NCI-H226 (cell line): ENCODE results near the gene NISCH.
A peak's percentile ranks its signal among the peaks of the same experiment; 100 is the strongest.

ENCODE experiments used
- DNase-seq: peaks from one replicate; pipeline ENCODE4 v3.0.0-alpha.2; 2015

NISCH gene

DNA sequence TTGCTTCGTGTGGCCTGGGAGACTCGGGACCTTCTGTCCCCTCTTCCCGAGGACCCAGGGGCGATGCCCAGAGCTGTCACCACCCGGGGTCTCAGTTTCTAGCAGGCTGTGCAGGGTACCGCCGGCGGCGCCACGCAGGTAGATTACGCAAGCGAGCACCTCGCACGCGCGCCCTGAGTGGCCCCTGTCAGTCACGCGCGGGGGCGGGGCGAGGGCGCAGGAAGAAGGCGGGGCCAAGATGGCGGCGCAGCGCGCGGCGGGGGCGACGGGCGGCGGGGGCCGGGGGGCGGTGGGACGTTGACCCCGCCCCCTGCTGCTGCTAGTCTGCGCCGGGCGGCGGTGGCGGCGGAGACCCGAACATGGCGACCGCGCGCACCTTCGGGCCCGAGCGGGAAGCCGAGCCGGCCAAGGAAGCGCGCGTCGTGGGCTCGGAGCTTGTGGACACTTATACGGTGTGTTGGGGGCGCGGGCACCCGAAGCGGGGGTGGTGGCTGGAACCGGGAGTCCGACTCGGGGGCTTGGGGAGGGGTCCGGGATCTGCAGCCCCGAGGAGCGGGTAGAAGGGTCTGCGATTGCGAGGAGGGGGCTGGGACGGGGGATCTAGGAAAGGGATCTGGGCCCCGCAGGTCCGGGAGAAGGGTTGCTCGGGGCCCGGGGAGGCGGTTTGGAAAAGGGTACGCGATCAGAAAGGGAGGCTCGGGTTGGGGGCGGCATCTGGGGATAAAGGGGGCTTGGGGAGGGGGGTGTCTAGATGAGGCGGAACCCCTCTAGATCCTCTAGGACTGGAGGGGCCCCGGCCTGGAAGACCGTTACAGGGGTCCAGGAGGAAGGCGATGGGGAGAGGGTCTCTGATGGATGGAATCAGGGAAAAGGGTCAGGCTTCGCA lies at the start of gene NISCH:
TSS of gene NISCH (plus strand) at position 322 of the 886 bp plus-strand sequence. CDS start at position 360, 38 bp downstream.
- DNase-seq, result peak; percentile 45

DNA sequence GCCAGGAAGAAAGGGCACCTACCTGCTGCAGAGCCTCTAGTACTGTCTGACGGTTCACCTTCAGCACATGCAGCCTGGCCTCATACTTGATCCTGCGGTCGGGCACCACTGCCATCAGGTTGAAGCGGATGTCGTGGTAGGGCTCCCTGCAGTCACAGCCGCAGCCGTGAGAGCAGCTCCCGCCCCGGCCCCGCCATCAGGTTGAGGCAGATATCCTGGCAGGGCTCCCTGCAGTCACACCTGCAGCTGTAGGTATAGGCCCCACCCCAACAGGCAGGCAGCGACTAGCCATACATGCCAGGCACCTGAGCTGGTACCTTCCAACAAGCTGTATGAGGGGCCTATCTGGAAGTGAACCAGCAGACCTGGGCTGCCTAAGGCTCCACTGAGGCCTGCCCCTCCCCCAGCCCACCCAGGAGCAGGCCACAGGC lies 49.2 kb upstream of the NISCH start:
- DNase-seq, result no peak

DNA sequence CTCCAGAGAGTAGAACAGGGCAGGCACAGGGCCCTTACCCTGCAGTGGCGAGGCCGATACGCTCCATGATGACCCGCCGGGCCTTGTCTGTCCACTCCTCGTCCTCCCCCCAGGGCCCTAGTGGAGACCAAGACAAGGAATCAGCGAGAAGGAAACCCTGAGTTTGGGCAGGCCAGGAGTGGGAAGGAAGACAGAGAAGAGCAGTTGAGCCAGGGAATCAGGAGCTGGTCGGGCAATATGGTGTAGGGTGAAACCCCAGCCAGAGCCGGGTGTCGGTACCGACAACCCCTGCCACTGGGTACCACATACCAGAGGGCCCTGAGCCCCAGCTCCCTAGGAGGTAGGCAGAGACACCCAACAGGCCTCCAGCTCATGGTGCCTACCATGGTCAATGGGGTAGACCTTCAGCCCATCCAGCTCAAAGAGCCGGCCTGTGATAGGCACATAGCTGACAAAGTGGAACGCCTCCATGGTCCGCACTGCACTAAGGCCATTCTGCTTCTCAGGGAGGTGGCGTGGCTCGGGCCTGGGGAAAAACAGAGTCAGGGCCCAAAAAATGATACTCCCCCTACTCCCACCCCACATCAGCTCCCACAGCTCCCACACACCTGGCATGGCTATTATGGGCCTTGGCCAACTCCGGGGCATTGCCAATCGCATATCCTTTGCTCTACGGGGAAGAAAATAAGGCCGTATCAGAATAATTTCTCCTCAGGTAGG lies 48.5 kb upstream of the NISCH start:
- no peak for DNase-seq

DNA sequence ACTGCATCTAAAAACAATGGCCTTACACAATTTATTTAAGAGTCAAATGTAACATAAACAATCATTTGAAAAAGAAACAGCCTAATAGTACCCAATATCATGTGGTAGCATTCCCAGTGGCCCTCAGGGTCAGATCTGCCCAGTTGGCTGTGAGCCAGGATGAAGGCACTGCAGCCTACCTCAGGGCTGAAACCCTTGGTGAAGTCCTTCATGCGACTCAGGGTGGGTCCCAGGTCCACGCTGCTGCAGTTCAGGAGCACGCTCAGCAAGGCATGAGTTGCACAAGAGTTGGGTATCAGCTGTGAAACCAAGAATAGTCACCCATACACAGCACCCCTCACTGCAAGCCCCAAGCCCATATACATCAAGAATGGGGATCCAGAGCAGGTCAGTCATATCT lies 47.6 kb upstream of the NISCH start:
- DNase-seq, result no peak

DNA sequence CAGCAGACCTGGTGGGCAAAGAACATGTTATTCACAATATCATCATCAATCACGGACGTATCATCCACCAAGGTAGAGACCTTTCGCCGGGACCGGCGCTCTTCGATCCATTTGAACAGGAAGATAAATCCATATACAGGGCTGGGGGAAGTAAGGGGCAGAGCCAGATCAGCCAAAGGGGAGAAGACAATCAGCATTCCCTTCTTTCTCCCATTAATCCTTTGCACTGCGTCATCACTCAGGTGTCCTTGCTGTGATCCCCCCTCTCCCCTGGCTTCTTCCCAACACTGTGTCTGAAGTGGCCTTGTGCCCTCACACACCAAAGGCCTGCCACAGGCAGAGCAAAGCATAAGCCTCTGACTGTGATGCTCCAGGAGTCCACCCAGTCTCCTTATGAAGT lies 46.9 kb upstream of the NISCH start:
- DNase-seq, result no peak

DNA sequence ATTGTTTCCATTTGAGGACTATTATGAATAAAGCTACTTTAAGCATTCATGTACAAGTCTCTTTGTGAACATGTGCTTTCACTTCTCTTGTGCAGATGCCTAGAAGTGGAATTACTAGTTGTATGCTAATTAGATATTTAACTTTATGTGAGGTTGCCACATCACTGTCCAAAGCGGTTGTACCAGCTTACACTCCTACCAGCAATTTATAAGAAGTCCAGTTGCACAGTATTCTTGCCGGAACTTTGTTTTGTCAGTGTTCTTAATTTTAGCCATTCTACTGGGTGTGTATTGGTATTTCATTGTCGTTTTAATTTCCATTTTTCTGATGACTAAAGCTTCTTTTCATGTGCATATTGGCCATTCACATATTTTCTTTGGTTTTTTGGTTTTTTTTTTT lies 39.6 kb upstream of the NISCH start:
- DNase-seq, result no peak

DNA sequence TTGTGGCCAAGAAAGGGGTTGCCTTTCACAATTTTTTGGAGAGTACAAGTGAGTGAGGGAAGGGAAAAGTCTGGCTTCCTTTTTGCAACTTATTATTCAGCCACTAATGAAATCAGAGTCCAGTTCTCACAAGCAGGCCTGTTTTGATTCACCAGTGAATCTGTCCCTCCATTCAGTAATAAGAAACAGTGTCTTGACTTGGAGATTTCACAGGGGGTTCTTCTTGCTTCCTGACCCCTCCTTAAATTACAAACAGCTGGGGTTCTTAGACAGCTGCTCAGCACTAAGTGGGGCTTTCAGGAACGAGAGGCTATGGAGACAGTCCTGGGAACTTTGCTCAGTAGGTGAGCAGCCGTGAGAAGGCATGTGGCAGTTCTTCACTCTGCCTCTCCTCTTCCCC lies 35.0 kb upstream of the NISCH start:
- DNase-seq, result no peak

DNA sequence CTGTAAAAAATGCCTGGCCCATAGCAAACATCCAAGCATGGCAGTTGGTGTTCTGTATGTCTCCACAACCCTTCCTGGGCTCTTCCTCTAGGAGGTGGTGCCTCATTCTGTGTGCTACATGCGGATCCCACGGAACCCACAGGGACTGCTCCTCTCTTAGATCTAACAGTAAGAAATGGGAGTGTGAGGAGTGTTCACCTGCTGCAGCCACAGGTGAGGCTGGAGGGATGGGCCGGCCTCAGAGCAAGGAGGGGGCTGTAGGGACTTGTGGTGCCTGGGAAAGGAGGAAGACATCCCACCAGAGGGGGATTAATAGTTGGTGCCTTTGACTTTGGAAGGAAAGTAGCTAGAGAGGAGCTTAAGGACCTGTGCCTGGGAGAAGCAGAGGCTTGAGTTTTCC lies 32.7 kb upstream of the NISCH start:
- no peak for DNase-seq

DNA sequence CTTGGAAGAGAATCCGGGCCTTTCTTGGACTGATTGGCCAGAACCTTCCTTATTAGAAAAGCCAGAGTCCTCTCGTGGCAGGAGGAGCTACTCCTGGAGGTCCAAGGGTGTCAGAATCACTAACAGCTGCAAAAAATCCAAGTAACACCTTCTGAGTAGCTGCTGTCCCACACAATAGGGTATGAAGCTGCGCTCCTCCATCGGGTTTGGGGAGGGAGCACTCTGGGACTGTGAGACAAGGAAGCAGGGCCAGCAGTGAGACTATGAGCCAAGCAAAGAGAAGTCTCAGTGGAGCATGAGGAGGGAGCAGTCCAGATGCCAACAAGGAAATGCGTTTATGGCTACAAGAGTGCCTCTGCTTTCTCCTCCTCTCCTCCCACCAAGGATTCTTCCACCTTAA lies 32.2 kb upstream of the NISCH start:
- DNase-seq, result no peak

DNA sequence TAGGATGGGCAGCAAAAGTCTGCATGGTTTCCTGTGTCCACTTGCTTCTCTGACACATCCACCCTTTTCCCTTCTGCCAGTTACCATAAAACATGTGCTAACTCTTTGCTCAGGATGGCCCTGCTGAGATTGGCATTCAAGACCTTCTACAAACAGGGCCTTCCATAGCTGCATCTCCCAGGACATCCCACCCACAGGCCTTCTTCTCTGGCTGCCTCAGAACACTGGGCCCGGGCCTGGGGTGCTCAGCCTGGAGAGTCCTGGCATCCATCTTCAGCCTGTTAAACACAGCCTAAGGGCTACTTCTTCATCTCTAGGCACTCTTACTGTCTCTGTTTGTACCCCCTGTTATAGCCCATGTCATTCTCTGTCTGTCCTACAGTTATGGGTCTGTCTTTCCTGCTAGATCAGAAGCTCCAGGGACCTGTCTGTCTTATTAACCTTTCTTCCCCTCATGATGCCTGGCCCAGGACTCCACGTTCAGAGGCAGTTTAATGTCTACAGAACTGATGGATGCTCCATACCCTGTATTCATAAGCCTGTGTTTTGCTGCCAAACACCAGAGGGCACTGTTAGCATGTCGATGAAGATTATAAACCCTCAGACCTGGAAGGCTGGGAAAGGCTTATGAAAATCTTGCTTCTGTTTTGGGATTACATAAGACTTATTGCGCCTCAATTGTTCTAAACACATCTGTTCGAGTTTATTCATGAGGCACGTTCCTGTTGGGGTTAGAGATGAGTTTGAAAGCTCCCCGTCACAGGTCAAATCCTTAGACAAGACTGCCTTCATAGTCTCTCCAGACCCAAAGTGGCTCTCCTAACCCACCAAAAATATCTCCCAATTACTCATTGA lies 27.0 kb upstream of the NISCH start:
- DNase-seq, result no peak

DNA sequence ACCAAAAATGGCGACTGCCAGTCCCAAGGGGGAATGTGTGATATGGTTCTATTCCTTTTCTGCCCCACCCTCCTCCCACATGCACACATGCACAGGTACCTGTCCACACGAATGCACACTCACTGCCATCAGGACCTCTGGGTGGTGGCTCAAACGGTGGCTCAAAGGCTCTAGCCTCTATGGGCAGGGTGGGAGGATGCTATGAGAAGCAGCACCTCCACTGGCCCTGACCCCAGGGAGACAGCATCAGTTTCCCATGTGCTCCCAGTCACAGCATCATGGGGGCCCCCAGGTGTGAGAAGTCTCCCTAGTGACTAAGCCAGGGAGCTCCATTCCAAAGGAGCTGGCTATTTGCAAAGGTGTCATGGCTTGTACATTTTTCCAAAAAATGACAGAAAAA lies 26.4 kb upstream of the NISCH start:
- DNase-seq, result no peak

DNA sequence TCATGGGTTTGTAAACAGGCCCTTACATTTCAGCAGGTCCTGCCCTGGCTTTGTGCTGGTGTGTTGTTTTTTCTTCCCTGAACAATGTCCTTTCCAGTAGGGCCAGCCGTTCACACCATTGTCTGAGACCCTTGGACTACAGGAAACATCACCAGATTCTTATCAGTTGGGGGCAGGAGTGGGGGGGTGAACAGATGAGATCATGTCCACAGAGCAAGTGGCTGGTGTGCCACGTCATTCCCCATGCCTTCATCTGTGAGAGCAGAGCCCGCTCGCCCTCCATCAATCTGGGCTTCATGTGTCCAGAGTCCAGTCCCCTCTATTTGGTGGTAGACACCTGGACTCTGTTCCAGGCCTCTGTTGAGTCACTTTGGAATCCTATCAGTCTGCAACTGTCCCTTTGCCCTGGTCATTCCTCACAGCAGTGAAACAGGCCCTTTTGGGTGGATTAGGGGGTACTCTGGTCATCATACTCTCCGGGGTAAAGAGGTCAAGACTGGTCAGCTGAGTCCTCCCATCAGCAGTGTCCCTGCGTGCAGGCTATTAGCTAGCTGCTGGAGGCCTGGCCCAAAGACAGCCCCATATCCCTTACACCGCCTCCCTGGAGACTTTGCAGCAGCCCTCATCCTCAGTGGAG lies 25.5 kb upstream of the NISCH start:
- DNase-seq, result no peak

DNA sequence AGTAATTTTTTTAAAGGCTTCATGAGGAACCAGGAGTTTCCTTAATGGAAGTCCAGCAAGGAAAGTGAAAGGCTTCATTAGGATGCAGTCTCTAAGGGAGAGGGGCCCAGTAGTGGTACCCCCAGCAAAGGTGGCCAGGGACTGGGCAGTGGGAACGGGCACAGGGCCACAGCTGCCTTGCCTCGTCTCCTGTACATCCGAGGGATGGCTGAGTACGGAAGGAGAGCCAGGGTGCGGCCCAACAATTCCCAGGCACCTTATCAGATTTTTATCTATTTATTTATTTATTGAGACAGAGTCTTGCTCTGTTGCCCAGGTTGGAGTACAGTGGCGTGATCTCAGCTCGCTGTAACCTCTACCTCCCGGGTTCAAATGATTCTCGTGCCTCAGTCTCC lies 25.0 kb upstream of the NISCH start:
- no peak for DNase-seq

DNA sequence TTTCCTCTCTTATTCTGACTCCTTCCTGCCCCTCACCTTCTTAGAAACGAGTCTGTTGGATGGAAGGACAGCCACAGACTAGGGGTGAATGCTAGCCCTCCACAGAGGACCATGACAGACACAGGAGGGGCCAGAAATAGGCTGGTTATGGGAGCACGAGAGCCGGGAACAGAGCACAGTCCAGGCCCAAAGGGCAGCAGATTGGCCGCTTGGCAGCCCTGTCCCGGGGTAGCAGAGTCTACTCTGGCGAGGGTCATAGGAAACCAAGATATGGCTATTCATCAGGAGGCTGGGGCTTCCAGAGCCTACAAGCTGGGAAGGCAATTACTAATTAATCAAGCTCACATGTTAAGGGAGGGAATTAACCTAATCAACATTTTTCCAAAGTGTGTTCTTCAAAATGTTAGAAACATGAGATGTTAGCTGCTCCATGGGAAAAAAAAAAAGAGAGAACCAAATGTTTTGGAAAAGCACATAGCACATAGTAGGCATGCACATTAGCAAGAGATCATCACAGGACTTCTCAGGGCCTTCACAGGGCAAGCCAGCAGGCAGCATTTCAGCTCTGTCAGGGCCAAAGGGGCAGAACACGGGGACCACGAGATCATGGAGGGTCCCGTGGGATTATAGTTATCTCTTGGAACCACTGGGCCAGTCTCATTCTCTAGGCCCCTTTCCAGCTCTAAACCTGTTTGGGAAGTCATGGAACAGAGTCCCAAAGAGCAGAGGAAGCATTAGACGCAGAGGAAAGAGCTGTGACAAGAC lies 23.8 kb upstream of the NISCH start:
- no peak for DNase-seq

DNA sequence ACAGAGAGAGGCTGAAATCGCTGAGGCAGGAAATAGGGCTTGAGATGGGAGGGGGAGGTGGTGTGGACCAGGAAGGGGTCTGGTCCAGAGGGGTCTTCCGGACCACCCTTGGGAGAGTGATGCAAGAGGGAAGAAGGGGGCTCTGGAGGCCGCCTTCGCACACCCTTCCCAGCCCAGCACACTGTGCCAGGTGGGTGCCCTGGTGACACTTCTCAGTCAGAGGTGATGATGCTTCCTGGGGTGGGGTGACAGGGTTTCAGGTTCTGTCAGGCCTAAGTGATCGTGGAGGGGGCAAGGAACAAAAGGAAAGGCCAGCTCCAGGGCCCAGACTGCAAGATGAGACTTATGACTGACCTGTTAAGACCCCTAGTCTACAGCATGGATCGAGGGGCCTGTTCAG lies 23.2 kb upstream of the NISCH start:
- no peak for DNase-seq

DNA sequence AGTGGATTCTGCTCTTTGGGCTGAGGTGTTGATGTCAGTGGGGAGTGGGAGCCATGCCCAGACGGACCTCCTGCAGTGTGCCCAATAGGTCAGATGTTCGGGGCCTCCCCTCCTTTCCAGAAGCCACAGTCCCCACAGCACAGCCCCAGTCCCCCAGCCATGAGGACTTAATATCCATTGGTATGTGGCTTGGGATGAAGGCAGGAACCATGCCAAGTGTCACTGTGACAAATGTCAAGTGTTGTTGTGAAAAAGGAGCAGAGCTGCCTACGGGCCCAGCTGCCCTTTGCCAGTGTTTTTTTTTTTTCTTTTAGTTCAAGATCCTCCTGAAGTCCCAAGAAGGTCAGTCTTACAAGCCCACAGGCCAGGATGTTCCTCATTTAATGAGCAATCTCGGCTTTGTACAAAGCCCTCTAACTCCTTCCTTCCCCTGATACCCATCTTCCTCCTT lies 22.7 kb upstream of the NISCH start:
- DNase-seq, result no peak

DNA sequence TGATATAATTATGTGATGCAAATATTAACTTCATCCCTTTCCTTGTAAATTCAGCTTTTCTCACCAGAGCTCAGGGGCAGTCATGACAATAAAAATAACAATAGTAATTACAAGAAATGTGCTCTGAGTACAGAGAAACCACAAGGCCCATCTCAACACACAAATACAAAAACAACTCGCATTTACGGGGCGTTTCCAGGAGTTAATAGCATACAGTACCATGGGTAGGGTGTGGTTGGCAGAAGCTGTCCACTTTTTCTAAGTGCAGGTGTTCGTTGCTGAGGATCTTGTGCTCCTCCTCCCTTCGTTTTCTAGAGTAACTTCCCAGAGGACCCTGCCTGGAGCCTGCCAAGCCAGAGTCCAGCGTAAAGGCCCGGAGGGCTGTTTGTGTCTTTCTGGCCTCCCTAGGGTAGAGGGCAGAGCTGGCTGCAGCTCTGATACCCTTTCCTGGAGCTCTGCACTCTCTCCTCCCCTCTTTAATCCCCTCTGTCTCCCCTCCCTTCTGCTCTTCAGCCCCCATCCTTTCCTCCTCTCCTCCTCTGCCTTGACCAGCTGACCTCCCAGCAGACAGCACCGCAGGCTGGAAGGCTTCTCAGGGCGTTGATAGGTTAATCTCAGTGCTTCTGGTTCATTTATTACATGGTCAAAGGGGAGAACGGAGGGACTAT lies 21.9 kb upstream of the NISCH start:
- DNase-seq, result no peak

DNA sequence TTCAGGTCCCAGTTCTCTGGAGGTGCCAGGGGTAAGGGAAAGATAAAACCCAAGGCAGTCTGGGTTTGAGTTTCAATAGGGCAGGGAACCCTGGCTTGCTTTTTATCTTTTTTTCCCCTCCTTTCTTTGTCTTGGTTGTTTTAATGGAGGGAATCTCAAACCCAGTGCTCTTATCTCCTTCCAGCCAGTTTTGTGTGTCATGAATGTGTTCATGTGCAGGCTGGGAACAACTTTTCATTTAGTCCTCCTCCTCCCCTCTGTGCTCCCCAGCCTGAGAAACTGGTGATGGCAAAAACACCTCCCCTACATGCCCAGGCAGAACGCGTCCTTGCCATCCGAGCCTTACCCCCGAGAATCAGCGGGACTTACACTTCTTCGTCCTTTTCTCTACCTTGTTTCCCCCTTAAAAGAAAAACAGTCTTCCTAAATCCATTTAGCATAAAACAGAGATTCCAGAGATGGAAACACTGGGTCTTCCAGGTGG lies 21.4 kb upstream of the NISCH start:
- no peak for DNase-seq

DNA sequence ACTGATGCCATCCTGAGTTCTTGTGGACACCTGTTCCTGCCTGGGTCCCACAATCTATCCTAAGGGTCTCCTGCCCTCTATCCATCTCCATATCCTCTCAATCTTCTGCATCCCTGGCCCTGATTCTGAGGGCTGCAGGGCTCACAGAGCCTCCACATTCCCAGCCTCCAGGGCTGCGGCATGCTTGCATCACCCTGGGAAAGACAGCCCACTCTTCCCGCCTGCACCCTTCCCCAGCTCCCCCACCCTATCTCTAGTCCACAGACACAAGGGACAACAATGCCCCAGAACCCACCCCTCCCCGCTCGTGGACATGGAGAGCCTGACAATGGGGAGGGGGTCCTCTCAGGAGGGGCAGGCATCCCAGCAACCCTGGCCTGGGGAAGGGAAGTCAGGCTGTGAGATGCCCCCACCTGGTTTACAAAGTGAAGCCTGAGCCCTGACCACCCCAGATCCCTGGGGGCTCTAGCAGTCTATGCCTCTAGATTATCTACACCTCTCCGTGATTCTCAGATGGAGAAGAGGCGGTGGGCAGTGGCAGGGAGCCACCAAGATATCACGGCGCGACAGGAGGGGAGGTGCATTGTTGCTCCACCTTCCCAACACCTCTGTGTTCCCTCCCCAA lies 20.8 kb upstream of the NISCH start:
- DNase-seq, result no peak

DNA sequence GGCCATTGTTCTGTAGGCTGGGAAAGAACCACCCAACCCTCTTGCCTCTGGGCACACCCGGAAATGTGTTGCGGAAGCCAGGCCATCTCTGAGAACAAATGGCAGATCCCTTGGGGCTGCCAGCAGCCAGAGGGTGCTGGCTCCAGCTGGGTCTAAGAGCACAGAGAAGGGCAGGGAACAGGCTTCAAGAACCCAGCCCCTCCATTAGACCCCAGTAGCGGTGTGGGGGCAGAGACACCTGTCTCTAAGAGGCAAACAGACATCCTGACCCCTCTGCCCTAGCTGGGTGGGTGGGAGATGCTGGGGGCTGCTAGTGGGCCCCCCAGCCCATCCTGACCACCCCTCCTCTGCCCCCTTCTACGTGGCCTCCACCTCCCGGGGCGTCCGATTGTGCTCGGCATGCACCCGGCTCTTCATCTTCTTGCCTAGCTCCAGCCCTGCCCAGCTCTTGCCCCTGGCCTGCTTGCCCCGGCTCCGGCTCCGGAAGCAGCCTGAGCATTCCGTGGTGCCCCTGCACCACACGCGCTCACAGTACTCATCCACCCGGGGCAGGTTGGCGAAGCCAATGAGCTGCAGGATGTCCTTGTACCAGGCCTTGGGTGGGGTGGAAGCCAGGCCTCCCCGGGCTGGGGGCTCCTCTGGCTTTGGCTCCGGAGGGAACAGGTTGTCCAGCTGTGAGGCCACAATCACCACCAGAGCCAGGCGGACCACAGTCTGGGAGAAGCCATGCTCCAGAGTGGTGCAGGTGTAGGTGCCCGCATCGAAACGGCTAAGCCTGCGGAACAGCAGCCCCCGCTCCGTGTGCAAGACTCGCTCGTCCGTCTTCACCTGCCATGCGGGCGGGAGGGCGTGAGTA lies 19.9 kb upstream of the NISCH start:
- no peak for DNase-seq
